Activated T-helper 1 cell treated with Interleukin-2 at 50 U/mL for 16 hours (primary cell): ENCODE results near the gene DICER1.
A peak's percentile ranks its signal among the peaks of the same experiment; 100 is the strongest.
"Not testable (repeated sequence)": the region's sequence is repeated elsewhere in the genome, so short reads cannot be mapped to it uniquely, and the experiment has no call there.

Experiments
- DNase-seq: peaks from one replicate; pipeline ENCODE4 v3.0.0-alpha.2; 2020; ENCODE audit warnings: low read depth

DICER1 gene

GRCh38 chr14:95157327-95158189 is at the start of gene DICER1:
DICER1 (minus strand) TSS chr14:95157529; CDS start chr14:95133458, 24,071 bp downstream.
- DNase-seq = peak; percentile 89

- no peak for DNase-seq
These were observed 49.2 kb upstream of the DICER1 start for GRCh38 chr14:95206534-95206933.

- DNase-seq = no peak
These were observed 47.4 kb upstream of the DICER1 start for GRCh38 chr14:95204705-95205104.

- not testable (repeated sequence) for DNase-seq
These were observed 44.4 kb upstream of the DICER1 start for GRCh38 chr14:95201745-95202144.

GRCh38 chr14:95200404-95200803 is 43.1 kb upstream of the DICER1 start:
- no peak for DNase-seq

GRCh38 chr14:95199298-95199983 is 42.1 kb upstream of the DICER1 start:
- no peak for DNase-seq

- no peak for DNase-seq
These were observed 41.0 kb upstream of the DICER1 start for GRCh38 chr14:95198320-95198719.

- DNase-seq = no peak
These were observed 40.2 kb upstream of the DICER1 start for GRCh38 chr14:95197551-95197950.

- no peak for DNase-seq
These were observed 39.7 kb upstream of the DICER1 start for GRCh38 chr14:95196826-95197545.

- DNase-seq = no peak
These were observed 38.9 kb upstream of the DICER1 start for GRCh38 chr14:95196268-95196667.

- no peak for DNase-seq
These were observed 37.7 kb upstream of the DICER1 start for GRCh38 chr14:95195031-95195430.

- no peak for DNase-seq
These were observed 35.8 kb upstream of the DICER1 start for GRCh38 chr14:95193081-95193480.

- DNase-seq = no peak
These were observed 35.0 kb upstream of the DICER1 start for GRCh38 chr14:95192311-95192710.

- no peak for DNase-seq
These were observed 34.3 kb upstream of the DICER1 start for GRCh38 chr14:95191445-95192199.

- DNase-seq = no peak
These were observed 33.5 kb upstream of the DICER1 start for GRCh38 chr14:95190857-95191256.

- DNase-seq = no peak
These were observed 33.1 kb upstream of the DICER1 start for GRCh38 chr14:95190346-95190840.

- DNase-seq = no peak
These were observed 32.2 kb upstream of the DICER1 start for GRCh38 chr14:95189367-95190132.

GRCh38 chr14:95188380-95188779 is 31.1 kb upstream of the DICER1 start:
- no peak for DNase-seq

- DNase-seq = no peak
These were observed 28.6 kb upstream of the DICER1 start for GRCh38 chr14:95185767-95186392.

- DNase-seq = no peak
These were observed 27.9 kb upstream of the DICER1 start for GRCh38 chr14:95185033-95185766.
